ENCODE measurements around the gene DHX32.

Gene DHX32

DNA sequence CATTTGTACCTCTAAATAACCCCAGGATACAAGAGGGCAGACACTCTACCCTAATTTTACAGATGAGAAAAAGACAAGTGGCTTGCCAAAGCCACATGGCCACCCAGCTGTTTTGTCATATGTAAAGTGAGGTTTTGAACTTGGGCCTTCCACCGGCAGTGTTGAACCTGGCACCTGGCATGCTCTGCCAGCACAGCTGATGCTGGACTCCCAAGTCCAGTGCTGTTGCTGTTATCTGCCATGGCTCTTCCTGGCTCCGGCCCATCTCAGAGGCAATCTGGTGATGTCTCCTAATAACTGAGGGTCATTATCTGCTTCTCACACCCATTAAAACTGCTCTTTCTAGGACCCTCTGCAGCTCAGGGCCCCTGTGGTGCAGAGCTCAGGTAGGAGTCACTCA, 32.7 kb downstream of the DHX32 start:
- no peak for DNase-seq (ENCODE audit: low spot score)

DNA sequence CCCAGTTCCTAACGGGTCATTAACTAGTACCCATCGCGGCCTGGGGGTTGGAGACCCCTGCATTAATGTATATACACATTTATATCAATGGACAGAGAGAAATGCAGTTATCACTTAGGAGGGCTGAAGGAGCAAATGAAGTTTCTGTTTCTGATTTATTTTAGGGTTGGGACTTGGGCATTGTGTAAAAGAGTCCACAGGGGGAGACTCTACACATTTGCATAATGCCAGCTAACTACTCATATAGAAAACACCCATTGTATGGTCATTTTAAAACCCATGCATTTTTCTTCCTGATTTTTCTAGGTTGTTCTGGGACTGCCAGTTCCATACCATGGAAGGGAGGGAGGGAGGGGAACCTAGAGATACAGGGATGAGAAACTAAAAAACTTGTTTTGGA, 34.2 kb downstream of the DHX32 start:
- no peak for DNase-seq (ENCODE audit: low spot score)

DNA sequence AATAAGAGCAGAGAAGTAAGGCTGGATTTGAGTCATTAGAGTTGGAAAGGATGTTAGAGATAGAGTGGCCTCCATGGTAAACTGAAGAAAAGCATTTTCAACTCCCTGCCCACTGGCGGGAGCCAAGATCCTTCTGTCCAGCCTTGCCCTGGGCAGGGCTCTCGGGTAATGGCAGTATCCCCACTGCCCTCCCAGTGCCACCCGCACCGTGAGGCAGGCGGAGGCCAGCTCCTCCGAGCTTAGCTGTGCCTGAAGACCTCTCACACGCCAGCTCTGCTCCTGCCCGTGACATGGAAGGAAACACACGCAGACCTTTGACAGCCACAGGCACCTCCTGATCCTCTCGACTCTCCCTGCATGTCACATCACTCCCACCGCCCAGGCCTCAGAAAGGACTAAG, 35.5 kb downstream of the DHX32 start:
- no peak for DNase-seq (ENCODE audit: low spot score)

DNA sequence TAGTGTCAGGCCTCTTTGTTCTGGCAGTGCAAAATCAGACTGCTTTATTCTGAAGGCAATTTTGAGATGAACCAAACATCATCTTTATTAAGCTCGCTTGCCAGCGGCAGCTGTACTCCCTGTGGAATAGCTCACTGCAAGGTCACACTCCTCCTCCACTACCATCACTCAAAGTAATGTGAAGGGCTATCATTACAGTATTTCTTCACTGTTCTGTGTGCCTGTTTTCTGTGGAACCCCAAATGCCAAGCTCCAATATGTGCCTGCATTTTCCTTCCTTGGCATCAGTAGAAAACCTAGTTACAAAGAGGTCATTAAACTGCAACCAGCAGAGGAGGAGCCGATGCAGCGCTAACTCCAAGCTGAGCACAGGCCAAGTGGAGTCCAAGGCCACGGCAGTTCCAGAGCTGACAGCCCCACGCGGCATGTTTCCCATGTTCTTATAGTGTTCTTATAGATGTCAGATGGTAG, 36.3 kb downstream of the DHX32 start:
- DNase-seq (ENCODE audit: low spot score), result no peak

DNA sequence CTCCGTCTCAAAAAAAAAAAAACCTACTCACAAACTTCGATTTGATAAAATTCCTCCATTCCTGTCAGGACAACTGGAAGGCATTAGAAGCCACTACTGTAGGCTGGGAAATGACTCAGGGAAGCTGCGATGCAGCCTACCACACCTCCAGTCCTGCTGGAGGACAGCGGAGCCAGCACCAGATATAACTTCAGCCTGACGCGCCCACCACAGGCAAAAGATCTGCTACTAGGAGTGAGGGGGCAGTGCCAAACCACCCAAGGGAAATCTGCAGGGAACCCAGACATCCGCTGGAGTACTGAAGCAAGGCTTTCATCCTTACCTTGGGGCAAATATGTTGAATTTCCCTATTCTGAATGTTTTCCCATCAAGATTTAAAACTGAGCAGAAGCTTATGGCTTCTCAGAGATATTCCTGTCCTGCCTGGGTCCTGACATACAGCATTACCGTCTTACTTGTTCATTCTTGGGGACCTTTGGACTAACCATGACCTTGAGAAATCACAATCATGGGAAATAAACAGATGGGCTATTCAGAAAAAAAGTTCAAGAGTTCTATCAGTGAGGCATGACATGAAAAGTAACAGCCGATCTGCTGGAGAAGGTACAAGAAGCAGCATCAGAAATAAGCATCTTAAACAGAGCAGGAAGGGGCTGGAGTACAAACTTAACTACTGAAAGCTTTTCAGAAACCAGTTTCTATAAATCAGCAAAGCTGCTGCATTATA, 37.3 kb downstream of the DHX32 start:
- no peak for DNase-seq (ENCODE audit: low spot score)

DNA sequence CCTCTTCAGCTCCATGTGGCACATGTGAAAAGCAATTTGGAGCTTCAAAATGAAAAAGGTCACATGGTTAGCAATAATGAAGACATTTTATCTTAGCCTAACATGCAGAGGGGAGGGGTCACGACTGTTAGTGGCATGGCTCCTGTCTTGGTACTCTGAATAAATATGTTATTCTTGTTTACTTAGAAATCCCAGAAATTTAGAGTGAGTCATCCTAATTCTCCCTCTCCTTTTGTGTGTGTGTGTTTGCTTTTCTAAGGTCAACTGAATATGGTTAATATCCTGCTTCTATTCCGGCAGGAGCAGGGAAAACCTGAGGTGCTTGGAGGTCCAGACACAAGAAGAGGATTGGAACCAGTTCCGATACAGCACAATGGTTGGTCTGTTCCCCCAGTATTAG, 40.1 kb downstream of the DHX32 start:
- no peak for DNase-seq (ENCODE audit: low spot score)

DNA sequence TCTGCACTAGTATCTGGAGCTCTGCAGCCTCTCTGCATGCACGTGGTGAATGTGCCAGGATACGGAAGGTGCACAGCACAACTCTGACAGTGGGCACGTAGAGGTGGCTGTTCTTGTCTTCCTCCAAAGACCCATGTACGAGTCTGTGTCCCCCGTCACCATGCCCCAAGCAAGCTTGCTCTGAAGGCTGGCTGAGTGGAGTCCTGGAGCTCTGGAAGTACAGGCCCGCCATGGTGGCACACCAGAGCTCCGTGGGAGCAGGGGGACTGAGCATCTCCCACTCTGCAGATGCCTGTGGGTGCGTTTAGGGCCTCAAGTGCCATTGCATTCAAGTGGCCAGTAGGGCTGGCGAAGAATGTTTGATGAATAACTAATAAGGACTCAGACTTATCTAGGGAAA, 40.7 kb downstream of the DHX32 start:
- DNase-seq (ENCODE audit: low spot score), result no peak

DNA sequence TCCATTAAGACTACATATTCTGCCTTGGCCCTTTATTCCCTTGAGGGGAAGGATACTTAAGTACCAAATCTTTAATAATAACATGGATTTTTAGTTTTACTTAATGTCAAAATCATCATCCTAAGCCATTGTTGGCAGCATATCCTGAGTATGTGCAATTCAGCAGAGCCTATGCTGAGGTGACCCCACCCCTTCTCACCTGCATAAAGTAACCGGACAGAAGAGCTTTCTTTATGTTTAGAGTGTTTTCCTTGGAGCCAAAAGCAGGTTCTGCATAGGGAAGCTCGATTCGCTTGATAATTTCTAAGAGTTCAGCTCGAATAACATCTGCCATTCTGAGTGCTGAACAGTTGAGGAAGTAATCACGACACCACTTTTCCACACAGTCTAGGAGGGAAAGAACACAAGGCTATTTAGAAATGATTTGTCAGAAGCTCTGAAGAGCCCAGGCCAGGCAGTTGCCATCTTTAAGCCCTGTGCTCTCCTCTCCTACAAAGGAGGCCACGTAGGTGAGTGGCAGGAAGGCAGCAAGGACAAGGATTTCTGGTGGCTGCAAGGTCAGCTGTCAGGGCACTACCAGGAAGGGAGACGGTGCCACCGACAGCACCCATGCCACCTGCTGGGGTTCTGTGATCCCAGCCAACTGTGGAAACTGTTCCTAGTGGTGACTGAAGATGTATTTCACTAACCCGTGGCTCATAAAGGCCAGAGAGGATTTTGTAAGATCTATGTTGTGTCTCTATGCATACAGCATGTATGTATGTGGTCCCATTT, 42.1 kb downstream of the DHX32 start:
- DNase-seq (ENCODE audit: low spot score), result no peak

DNA sequence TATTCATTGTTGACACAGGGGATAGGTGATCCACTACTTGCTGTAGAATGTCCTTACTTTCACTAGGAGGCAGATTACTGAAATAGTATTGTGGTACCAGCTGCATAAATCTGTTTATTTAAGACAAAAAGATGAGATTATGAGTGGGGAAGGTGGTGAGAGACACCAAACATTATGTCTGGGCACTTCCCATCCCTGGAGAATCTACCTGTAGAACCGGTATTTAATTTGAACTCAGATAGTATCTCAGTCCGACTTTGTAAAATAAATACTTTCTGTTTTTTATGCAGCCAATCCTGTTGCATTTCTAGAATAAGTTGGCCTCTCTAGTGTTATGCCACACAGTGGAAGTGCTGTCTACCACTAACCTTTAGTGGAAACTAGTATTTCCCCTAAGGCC, 44.3 kb downstream of the DHX32 start:
- DNase-seq (ENCODE audit: low spot score), result no peak

DNA sequence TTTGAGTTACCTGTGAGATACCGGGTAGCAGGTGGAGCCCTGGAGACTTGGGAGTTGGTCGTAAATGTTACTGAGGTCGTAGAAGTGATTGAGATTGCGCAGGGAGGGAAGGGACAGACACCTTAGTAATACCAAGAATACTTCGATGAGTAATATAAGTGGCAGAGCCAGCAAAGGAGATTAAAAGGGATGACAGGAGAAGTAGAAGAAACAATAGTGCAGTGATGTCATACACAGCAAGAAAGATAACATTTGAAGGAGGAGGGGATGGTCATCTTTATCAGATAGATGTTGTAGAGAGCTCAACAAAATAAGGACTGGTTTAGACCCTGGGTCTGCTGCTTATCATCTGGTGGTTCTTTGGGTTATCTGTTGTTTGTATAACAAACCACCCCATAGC, 52.8 kb downstream of the DHX32 start:
- no peak for DNase-seq (ENCODE audit: low spot score)

DNA sequence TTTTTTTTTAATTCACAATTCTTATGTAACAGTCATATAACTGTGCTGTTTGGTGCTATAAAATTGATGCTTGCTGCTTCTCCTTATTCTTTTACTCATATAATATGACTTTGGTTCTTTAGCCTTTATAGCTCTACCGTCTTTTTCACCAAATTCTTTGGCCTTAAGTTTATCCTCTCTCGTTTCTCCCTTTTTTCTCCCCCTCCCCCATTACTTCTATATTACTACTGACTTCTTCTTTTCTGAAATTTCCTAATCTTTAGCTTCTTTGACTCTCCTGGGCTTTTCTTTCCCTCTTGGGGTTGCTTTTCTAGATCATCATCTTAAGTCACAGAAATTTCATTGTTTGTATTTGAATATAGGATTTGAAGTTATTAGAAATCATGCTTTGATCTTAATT, 54.0 kb downstream of the DHX32 start:
- no peak for DNase-seq (ENCODE audit: low spot score)

DNA sequence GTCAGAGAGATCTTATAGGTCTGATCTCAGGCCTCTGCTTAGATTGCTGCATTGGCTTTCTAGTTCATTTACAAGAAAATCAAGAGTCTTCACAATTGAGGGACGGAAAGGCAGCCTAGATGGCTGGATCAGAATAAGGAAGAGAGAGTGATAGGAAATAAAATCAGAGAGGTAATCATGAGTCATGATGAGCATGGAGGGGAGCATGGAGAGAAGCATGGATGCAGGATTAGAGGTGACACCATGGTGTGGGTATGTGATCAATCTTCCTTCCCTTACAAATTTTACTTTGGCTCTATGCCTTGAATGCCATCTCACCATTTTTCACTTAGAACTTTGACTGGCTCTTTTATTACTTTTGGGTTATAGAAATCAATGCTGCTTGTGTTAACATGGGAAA, 56.4 kb downstream of the DHX32 start:
- DNase-seq (ENCODE audit: low spot score), result no peak

DNA sequence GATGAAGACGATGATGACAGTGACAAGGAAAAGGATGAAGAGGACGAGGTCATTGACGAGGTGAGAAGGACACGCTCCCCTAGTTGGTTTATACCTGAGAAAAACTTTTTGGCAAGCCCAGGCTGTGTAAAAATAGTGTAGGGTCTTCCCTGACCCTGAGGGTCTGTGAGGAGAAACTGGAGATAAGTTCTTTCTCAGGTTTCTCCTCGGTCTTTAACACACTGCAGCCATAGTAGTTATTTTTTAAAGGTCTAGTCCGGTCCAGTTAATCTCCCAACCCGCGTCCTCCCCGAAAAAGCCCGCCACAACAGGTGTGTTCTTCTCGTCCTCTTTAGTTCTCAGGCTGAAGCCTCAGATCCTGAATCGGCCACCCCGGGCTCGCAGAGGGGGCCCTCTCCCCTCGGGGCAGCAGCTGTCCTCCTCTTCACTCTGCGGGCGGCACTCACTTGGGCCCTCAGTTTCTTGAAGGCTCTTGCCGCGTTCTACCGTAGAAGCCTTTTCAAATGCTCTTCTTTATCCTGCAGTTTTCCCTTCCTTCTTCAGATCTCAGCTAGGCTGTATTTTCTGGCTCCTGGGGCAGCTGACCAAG, 57.3 kb downstream of the DHX32 start:
- no peak for DNase-seq (ENCODE audit: low spot score)

DNA sequence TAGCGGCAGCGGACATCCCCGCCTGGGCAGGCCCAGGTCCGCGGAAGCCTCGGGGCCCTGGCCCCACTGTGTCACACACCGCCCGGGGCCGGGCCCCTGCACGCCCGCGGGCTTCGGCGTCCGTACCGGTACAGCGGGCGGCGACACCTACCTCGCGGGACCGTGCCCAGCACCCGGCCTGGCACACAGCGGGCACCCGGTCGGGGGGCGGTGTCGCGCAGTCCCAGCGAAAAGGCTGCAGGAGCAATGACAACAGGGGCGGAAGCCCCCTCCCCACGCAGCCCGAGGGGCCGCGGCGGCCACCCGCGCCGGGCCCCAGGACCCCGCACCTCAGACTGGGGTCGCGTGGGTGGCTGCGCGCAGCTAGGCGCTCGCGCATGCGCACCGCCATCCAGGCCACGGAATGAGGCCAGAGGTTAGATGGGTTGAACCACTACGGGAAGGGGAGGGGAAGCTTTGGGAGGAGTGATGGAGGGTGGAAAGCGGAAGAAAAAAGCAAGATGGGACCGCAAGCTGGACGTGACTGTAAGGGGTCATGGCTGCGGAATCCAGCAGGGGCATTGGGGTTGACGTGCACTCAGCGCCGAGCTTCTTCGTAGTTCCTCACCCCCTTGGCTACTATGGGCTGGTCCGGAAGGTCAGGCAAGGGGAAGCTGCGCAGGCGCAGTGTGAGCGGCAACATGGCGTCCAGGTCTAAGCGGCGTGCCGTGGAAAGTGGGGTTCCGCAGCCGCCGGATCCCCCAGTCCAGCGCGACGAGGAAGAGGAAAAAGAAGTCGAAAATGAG, 58.0 kb downstream of the DHX32 start, which contains the start of the genes BCCIP and UROS:
Gene BCCIP, plus strand, starts transcription at position 669 of the 785 bp plus-strand sequence. Its CDS starts 12 bp downstream, at position 681.
Gene UROS, minus strand, starts transcription at position 381 of the 785 bp plus-strand sequence. CDS start 6,759 bp downstream, outside the sequence.
- peak; percentile 99 for DNase-seq (ENCODE audit: low spot score)

DNA sequence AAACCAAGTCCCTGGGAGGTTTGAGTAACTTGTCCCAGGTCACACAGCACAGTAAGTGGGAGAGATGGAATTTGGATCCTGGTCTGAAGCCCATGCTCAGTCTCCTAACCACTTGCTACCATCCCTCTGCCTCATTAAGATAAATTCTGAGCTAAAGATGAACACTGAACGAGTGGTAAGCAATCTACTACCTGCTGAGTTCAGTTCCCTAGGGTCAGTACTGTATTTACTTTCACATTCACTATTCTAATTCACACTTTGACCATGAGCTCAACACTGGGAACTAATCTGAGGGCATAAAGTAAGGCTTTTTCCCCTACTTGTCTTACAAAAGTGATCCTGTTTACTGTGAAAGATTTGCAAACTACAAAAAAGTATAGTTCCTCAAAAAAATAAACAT, 60.4 kb downstream of the DHX32 start:
- DNase-seq (ENCODE audit: low spot score), result no peak

DNA sequence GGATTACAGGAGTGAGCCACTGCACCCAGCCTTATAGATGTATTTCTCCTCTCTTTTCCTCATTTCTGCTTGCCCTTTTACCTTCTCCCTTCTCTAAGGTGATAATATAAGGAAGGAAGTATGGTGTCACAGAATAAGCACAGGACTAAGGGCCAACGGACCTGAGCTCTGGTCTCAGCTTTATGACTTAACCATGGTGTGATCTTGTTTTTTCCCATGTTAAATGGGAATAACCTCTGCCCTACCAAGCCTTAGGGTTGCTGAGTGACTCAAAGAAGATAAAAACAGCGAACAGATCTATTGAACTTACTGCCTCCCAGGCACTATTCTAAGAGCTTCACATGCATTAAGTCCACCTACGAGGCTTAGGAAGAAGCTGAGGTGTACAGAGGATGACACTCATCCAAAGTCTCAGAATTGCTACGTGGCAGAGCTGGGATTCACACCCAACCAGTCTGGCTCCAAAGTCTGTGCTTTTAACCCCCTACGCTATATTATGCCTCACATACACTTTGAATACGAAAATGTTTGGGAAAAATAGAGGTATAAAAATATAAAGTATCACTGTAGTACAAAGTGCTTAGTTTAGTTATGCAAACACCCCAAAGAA, 63.6 kb downstream of the DHX32 start:
- peak; percentile 52 for DNase-seq (ENCODE audit: low spot score)

DNA sequence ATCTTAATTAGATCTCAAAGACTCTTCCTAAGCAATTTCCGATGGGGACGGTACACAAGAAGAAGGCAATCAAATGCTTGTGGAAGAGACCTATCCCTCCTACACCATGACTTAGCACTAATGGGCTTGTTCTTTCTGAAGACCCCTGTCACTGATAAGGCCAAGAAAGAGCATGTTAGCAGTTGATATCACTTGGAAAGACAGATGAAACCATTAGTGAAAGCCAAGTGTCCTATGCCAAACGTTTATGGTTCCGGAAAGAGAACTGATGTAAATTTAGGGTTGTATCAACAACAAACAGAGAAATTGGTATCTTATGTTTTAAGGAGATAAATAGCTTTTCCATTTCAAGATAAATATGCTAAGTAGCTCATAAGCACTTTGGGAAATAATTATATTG, 64.5 kb downstream of the DHX32 start:
- DNase-seq (ENCODE audit: low spot score), result peak; percentile 75

DNA sequence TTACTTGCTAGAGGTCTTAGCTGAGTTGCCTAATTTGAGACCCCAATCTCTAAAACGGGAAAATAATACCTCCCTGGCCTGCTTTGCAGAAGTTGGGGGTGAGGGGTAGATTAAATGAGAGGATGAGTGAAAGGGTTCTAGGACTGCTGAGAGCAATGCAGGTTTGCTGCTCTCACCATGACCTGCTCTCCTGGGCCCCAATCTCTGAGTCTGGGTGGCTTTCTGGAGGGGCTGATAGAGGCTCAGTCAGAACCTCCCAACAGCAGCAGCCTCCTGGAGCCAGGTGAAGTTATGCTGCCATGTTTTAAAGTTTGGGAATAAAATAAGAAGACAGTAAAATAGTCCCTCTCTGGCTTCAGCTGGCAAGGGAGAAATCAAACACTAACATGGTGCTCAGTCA, 65.3 kb downstream of the DHX32 start:
- peak; percentile 62 for DNase-seq (ENCODE audit: low spot score)

DNA sequence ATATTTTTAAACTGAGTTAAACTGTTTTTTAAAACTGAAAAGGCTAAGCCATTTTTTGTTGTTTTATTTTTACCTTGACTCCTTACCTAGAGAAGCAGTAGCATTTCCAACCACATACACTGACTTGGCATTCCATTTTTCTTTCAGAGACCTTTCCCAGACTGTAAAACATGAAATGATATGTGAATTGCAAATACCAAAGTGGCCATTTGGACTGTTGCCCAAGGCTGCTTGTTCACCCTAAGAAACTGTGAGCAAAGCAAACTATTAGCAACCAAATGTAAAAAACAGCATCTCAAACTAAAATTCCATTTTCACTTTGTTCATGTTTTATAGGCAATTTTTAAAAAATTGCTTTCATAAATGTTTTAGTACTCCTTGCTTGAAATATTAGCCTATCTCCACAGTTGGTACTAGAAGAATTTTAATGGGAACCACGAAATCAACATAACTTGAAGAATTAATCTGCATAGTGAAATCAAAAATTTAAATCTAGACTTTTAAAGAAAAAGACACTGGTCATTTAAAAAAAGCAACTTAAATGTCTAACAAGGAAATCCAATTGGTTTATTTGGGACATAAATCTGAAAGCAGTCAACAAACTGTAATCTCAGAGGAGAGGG, 68.9 kb downstream of the DHX32 start:
- peak; percentile 50 for DNase-seq (ENCODE audit: low spot score)

DNA sequence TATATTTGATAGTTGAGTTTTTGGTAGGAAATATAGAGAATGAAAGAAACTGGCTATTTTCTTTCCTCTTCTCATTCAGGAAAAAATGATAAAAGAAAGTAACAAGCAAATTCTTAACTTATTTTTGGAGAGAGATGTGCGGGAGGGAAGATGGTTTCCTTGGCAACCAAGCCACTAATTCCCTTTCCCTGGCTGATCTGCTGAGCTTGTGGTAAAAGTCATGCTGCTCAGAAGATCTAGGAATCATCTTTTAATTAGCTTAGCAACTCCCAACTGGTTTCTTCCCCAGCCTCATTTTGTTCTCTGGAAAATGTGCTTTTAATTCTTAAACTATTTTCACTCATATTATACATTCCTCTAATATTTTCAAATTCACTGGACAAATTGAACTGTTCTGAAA, 69.8 kb downstream of the DHX32 start:
- DNase-seq (ENCODE audit: low spot score), result no peak

DNA sequence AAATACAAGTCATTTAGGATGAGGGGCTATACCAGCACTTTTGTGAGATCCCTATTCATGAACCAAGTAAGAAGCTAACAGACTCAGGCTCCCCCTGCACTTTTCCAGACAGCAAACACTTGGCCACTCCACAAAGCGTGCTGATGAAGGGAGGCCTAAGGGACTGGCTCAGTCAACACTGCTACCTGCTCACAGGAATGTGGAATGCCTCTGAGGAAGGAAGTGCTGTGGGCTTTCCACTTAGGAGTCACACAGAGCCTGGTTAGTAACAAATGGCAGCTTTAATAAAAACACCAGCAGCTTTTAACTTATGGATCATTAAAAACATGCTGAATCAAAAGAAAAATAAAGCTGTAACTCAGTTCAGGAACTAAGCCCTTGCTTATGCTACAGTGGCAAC, 73.0 kb downstream of the DHX32 start:
- no peak for DNase-seq (ENCODE audit: low spot score)

Measured in hematopoietic multipotent progenitor cell treated with erythropoietin and hydrocortisone succinate and interleukin-3 and kit ligand, for 17 days (in vitro differentiated cells).